HS-5 (cell line): ENCODE measurements around the gene ANAPC7.
"Not testable (repeated sequence)": the region's sequence is repeated elsewhere in the genome, so short reads cannot be mapped to it uniquely, and the experiment has no call there.

ENCODE experiments used
- DNase-seq: peaks from one replicate; pipeline ENCODE4 v3.0.0-alpha.2; 2012; ENCODE audit warnings: low read depth

The ANAPC7 gene

GRCh38 chr12:110373962-110374611, 29.4 kb downstream of the ANAPC7 start:
- no peak for DNase-seq

GRCh38 chr12:110373425-110373824, 30.1 kb downstream of the ANAPC7 start:
- DNase-seq: no peak

- no peak for DNase-seq
Measured at GRCh38 chr12:110373025-110373424, 30.5 kb downstream of the ANAPC7 start.

GRCh38 chr12:110372056-110372425, 31.5 kb downstream of the ANAPC7 start:
- DNase-seq: no peak

- no peak for DNase-seq
Measured at GRCh38 chr12:110371408-110372055, 32.0 kb downstream of the ANAPC7 start.

- no peak for DNase-seq
Measured at GRCh38 chr12:110370732-110371231, 32.7 kb downstream of the ANAPC7 start.

- DNase-seq: no peak
Measured at GRCh38 chr12:110369992-110370391, 33.5 kb downstream of the ANAPC7 start.

- no peak for DNase-seq
Measured at GRCh38 chr12:110367181-110367864, 36.2 kb downstream of the ANAPC7 start.

GRCh38 chr12:110366321-110367142, 37.0 kb downstream of the ANAPC7 start:
- no peak for DNase-seq

GRCh38 chr12:110365489-110366320, 37.8 kb downstream of the ANAPC7 start:
- DNase-seq: no peak

- no peak for DNase-seq
Measured at GRCh38 chr12:110361216-110361615, 42.3 kb downstream of the ANAPC7 start.

- DNase-seq: not testable (repeated sequence)
Measured at GRCh38 chr12:110358384-110359097, 45.0 kb downstream of the ANAPC7 start.

- DNase-seq: no peak
Measured at GRCh38 chr12:110355073-110355472, 48.4 kb downstream of the ANAPC7 start.

- no peak for DNase-seq
Measured at GRCh38 chr12:110354172-110354780, 49.2 kb downstream of the ANAPC7 start.

GRCh38 chr12:110353211-110353965, 50.1 kb downstream of the ANAPC7 start:
- DNase-seq: no peak

- DNase-seq: no peak
Measured at GRCh38 chr12:110352401-110352800, 51.1 kb downstream of the ANAPC7 start.

- no peak for DNase-seq
Measured at GRCh38 chr12:110351119-110351518, 52.4 kb downstream of the ANAPC7 start.

GRCh38 chr12:110349514-110350151, 53.9 kb downstream of the ANAPC7 start:
- DNase-seq: no peak

GRCh38 chr12:110349096-110349495, 54.4 kb downstream of the ANAPC7 start:
- DNase-seq: no peak
